ENCODE results near the gene LTA4H.

Gene LTA4H

DNA sequence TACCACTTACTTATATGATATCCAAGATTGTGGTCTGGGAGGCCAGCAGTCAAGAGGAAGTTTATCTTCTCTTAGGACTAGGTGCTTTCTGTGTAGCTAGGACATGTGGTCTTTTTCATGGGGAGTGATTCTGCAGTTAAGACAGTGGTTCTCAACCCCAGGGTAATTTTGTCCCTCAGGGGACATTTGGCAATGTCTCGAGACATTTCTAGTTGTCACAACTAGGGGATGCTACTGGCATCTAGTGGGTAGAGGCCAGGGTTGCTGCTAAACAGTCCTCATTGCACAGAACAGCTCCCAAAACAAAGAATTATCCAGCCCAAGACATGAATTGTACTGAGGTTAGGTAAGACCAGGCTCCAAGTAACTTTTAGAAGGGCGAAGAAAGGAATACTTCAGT lies 72.3 kb downstream of the LTA4H start:
- in situ Hi-C loops (cut with HindIII; ENCODE audit: low sequenced_read_pairs), result no loop called here
- DNase-seq (ENCODE audit: low read depth, low spot score), result no peak
- H3K4me3 ChIP-seq (ENCODE audit: low read depth, low read length), result no peak overlapping the region
- TF ChIP-seq, protein P1, sequence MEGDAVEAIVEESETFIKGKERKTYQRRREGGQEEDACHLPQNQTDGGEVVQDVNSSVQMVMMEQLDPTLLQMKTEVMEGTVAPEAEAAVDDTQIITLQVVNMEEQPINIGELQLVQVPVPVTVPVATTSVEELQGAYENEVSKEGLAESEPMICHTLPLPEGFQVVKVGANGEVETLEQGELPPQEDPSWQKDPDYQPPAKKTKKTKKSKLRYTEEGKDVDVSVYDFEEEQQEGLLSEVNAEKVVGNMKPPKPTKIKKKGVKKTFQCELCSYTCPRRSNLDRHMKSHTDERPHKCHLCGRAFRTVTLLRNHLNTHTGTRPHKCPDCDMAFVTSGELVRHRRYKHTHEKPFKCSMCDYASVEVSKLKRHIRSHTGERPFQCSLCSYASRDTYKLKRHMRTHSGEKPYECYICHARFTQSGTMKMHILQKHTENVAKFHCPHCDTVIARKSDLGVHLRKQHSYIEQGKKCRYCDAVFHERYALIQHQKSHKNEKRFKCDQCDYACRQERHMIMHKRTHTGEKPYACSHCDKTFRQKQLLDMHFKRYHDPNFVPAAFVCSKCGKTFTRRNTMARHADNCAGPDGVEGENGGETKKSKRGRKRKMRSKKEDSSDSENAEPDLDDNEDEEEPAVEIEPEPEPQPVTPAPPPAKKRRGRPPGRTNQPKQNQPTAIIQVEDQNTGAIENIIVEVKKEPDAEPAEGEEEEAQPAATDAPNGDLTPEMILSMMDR (IDR thresholded peaks at IDR 0.05; ENCODE audit: low read depth, low read length), result no peak

DNA sequence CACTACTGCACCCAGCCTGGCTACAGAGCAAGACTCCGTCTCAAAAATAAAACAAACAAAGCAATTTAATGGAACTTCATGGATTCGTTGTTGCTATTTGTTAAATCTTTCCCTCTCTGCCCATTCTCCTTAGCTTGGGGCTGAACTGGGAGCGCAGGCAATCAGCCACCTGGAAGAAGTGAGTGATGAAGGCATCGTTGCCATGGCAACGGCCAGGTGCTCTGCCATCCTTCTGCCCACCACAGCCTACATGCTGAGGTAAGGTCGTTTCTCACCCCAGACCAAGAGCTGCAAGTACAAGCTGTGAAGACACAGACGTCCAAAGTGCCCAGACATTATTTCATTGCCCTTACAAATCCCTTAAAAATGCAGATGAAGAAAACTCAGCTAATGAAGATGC lies 73.2 kb downstream of the LTA4H start:
- no peak for DNase-seq (ENCODE audit: low read depth, low spot score)
- TF ChIP-seq, protein P1 (IDR thresholded peaks at IDR 0.05; ENCODE audit: low read depth, low read length), result no peak
- no peak overlapping the region for H3K4me3 ChIP-seq (ENCODE audit: low read depth, low read length)
- in situ Hi-C loops (cut with HindIII; ENCODE audit: low sequenced_read_pairs), result no loop called here

DNA sequence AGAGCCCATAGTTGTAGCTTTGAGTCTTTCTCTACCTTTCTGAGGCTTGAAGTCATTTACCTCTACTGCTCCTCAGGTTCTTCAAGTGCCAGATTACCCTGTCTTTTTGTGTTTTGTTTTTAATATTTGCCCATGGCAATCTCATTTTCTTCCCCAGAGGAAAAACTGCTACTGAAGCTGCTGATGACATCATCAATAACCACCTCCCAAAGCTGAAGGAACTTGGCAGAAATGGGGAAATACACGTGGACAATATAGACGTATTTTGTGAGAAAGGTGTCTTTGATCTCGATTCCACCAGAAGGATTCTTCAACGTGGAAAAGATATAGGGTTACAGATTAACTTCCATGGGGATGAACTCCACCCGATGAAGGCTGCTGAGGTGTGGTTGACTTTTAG lies 75.1 kb downstream of the LTA4H start:
- TF ChIP-seq, protein P1 (IDR thresholded peaks at IDR 0.05; ENCODE audit: low read depth, low read length), result no peak
- DNase-seq (ENCODE audit: low read depth, low spot score), result no peak
- no peak overlapping the region for H3K4me3 ChIP-seq (ENCODE audit: low read depth, low read length)
- in situ Hi-C loops (cut with HindIII; ENCODE audit: low sequenced_read_pairs), result no loop called here

DNA sequence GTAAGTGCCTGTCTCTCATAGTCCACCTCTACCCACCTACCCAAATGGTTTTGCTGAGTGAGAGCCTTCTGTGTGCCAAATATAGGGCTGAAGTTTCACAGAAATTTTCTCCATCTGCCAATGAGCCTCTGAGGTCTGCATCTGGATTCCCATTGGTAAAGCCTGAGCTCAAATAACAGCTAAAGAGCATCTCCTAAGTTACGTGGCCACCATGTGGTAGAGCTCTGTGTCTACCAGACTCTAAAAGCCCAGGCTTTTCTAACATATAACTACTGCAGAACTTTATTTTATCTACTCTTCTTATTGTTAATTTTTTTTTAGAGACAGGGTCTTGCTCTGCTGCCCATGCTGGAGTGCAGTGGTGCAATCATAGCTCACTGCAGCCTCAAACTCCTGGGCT lies 76.3 kb downstream of the LTA4H start:
- peak; percentile 8 for DNase-seq (ENCODE audit: low read depth, low spot score)
- TF ChIP-seq, protein P1 (IDR thresholded peaks at IDR 0.05; ENCODE audit: low read depth, low read length), result peak; percentile 18
- in situ Hi-C loops (cut with HindIII; ENCODE audit: low sequenced_read_pairs), result no loop called here
- H3K4me3 ChIP-seq (ENCODE audit: low read depth, low read length), result no peak overlapping the region

DNA sequence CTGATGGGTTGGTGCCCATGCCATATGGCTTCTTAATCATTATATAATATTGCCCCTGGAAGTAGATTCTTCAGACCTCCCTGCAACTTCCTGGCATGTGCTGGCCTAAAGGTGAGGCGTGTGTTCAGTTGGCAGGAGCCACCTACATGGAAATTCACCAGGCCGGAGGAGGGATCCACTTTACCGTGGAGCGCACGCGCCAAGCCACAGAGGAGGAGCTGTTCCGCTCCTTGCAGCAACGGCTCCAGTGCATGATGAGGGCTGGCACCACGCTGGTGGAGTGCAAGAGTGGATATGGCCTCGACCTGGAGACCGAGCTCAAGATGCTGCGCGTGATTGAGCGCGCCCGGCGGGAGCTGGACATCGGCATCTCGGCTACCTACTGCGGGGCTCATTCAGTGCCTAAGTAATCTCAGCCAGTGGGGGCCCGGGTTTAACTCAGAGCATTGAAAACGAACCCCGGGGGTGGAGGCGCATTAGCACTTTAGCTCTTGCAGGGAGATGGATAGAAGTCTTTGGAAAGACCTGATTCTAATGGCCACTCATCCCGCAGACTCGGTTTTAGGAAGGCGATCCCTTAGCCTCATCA lies 78.7 kb downstream of the LTA4H start:
- in situ Hi-C loops (cut with HindIII; ENCODE audit: low sequenced_read_pairs), result no loop called here
- DNase-seq (ENCODE audit: low read depth, low spot score), result no peak
- TF ChIP-seq, protein P1 (IDR thresholded peaks at IDR 0.05; ENCODE audit: low read depth, low read length), result no peak
- H3K4me3 ChIP-seq (ENCODE audit: low read depth, low read length), result no peak overlapping the region

DNA sequence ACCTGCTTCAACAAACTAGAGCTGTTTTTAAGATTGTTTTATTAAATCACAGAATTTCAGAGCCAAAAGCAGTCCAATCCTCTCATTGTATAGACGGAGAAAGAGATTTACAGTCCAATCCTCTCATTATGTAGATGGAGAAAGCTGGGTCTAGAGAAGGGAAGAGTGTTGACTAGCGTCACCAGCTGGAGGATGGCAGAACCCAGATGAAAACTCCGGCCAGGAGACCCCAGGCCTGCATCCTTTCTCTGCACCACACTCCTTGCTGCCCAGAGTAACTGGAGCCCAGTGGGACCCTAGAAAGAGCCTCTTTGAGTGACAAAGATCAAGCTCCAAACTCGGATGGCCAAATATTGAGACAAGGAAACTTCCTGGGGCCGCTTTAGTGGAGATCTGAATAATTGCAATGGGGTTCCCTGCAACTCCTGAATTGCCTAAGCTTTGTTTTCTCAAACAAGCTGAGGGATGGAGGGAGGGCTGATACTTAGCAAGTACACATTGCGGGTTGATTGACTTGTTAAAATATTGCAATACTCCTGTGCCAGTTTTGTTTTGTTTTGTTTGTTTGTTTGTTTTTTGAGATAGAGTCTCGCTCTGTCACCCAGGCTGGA lies 79.7 kb downstream of the LTA4H start:
- in situ Hi-C loops (cut with HindIII; ENCODE audit: low sequenced_read_pairs), result no loop called here
- TF ChIP-seq, protein P1 (IDR thresholded peaks at IDR 0.05; ENCODE audit: low read depth, low read length), result no peak
- DNase-seq (ENCODE audit: low read depth, low spot score), result no peak
- H3K4me3 ChIP-seq (ENCODE audit: low read depth, low read length), result no peak overlapping the region
